Activated effector memory CD4-positive, alpha-beta T cell treated with anti-CD3 and anti-CD28 coated beads, Interleukin-2, amount 50 U/mL, for 16 hours (primary cell): ENCODE data around the gene CKS2.

Experiments
- DNase-seq: peaks from one replicate; pipeline ENCODE4 v3.0.0-alpha.2; 2020

The CKS2 gene

DNA sequence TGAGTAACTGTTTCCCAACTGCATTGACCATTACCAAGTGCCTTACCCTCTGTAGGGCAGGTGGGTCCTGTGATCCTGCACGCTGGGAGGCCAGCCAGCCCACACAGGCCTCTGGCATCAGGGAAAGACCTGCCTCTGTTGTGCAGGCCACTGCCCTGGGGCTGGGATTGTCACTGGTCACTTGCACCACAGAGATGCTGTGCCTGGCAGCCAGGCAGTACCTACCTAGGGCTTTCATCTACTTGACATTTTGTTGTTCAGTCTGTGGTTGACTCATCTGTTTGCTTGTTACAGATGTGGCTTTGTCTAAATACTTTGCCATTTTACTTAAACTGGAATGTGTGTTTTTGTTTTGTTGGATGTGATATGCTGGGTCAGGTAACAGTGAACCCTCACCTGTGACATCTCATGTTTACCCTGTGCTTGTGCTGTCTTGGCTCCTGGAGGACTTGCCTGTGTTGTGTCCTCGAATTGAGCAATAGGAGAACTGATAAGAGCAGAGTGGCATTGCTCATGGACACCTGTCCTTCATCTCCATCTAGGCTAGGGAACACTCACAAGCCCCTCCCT lies 40.1 kb downstream of the CKS2 start:
- DNase-seq, result no peak

DNA sequence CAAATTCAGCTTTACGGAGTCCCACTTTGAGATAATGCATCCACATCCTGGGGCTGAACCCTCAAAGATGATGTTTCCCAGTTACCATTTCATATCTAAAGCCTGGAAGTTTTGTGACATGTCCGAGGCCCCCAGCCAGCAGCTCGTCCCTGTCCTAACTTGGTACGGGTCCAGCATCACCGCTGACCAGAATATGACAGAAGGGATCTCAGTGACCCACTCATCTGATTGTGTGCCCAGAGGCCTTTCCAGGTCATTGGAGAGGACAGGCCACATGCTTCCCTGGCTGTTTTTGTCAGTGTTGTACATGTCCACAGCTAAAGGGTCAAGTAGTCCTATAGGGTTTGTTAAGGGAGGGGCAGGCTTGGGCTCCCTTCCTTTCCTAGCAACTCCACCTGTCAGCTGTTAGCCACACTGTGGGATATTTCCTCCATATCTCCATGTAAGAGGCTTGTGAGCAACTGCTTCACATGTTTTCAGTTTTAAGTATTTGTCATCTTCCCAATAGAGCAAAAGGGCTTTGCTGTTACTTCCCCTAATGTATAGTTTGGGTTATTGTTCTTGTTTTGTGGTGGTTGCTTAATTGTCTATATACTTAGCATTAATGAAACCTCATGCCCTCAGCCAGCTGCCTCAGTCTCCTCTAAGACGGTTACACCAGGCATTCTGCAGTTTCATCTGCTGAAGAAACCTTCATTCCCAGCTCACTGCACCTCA lies 40.7 kb downstream of the CKS2 start:
- no peak for DNase-seq

DNA sequence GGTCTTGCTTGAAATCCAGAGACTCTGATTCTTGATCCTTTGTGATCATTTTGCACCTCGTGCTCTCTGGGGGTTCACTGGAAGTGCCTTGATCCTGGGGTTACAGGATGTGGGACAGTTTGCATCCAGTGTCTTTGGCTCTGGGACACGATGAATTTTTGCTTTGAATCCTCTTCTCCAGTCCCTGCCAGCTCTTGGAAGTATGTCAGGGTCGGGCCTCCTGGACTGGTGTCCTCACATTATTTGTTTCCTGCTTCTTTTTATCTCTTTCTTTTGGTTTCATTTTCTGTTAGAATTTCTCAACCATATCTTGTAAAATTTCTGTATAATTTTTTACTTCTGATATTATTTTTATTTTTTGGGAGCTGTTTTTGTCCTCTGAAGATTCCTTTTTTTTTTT lies 41.5 kb downstream of the CKS2 start:
- no peak for DNase-seq

DNA sequence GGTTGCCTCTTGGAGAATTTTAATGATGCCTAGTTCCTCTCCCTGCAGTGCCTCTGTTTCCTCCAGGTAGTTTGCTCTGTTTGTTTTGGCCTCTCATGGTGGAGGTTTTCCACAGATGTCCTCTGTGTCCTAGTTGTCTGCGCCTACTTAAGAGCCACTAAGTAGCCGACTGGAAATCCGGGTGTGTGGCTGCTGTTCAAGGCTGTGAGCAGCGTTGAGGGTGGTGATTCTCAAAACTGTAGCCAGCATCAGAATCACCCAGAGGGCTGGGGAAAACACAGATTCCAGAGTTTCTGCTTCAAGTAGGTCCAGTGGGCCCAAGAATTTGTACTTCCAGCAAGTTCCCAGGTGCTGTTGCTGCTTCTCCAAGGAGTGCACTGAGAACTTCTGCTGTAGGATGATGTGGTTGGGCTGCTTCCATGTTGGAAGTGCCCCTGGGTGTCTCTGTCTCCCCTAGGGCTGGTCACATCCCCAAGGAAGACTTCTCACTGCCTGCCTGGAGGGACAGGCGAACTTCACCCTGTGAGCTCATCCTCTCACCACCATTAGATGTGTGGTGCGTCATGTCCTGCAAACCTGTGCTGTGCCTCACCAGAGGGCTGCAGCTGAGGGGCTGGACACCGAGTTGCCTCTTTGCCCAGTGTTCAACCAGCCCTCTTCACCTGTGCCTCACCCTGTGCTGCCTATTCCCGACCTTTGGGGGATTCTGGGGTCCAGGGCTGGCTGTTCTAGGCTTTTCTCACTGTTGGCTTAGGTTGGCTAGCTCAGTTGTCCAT lies 42.1 kb downstream of the CKS2 start:
- no peak for DNase-seq

DNA sequence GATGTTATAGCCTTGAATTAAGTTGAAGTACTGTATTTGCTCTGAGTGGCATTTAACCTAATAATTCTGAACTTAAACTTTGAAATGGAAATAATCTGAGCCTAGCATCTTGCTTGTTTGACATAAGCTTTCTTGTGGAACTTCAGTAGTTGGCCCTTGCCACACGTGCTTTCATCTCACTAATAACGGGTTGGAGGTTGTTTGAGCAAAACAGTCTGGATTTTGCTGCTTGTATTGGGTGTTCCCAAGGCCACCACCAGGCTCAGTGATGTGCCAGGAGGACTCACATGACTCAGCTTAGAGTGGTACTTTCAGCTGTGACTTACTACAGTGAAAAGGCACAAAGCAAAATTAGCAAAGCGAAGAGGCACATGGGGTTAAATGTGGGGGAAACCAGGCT lies 43.0 kb downstream of the CKS2 start:
- DNase-seq, result no peak

DNA sequence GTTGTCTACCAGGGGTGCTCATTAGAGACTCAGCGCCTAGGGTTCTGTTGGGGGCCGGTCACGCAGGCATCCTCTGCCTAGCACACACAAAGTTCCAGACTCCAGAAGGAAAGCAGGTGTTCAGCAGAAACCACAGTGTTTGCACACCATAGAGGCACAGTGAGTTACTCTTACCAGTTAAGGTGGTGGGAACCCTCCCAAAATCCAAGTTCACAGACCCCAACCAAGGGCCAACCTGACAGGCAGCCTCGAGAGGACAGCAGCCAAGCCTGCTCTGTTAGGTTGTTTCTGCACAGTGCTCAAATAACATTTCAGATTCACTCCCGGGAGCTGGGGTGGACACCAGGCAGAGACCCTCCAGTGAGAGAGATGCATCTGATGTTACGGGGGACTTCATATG lies 43.5 kb downstream of the CKS2 start:
- DNase-seq, result no peak

DNA sequence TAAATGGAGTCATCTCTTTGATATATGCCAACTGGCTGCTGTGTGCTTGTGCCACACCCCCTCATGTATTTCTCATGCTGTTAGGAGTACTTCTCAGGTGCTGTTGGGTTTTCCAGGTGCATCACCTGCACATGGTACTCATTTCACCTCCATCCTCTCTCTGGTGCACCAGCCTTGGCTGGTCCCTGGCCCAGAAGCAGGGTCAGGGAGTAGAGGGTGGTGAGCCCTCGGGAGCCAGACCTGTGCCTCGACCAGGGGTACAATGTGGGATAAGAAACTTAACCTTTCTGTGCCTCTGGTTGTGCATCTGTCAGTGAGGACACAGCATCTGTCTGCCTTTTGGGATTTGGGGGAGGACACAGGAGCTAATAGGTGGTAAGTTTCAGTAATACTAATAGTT lies 45.8 kb downstream of the CKS2 start:
- no peak for DNase-seq

DNA sequence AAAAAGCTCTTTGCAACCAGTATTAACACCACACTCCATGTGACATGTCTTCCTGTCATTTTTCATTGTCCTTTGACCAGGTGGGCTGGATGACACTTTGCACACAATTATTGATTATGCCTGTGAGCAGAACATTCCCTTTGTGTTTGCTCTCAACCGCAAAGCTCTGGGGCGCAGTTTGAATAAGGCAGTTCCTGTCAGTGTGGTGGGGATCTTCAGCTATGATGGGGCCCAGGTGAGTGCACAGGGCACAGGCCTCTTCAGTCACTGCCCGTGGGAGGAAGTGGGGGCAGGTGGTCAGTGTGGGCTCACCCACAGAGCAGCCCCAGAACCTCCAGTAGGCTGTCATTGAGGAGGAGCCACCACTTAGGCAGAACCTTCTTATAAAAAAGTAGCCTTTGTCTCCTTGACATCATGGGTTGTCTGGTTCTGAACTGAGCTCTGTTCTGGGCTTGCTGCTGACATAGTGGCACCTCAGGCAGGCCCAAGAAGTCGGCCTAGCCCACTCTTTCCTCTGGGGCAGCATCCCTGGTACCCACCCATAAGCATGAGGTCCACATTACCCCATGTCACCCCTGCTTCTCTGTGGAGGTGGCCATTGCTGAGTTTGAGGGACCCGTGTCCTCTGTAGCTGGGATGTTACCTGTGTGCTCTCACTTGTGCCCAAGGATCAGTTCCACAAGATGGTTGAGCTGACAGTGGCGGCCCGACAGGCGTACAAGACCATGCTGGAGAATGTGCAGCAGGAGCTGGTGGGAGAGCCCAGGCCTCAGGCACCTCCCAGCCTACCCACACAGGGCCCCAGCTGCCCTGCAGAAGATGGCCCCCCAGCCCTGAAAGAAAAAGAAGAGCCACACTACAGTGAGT lies 46.6 kb downstream of the CKS2 start:
- DNase-seq, result no peak

DNA sequence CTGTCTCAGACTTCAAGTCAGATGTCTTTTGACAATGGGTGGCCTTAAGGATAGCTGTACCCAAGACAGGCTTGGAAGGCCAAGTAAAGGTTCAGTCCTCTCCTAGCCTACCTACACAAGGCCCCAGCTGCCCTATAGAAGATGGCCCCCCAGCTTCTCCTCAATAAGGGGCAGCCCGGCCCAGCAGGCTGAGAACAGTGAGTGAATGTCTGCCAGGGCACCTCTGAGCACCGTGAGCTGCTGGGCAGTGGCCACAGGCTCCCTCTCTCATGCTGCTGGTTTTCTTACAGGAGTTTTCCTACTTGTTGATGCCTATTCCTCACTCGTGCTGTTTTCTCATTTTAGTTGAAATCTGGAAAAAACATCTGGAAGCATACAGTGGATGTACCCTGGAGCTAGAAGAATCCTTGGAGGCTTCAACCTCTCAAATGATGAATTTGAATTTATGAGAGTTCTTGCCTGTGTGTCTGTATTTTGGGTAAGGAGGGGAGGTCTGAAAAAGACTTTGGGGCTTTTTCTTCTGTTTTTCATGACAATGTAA lies 47.5 kb downstream of the CKS2 start:
- DNase-seq, result no peak

DNA sequence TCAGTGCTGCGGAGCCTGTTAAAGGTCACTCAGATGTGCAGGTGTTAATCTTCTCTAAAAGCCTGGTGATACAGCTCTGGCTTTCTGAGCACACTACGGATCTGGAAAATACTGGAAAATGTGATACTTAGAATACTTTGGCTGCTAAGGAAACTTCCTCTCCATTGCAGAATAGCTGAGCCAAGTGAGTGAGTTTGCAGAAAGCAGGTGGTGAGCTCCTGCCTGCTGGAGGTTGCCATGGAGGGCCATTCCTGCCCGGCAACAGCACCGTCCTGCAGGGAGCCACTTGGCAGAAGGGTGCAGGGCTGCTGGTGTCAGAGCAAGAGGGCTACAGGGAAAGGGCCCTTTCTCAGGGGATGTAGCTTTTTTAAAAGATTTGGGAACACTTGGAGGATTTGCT lies 48.0 kb downstream of the CKS2 start:
- DNase-seq, result no peak

DNA sequence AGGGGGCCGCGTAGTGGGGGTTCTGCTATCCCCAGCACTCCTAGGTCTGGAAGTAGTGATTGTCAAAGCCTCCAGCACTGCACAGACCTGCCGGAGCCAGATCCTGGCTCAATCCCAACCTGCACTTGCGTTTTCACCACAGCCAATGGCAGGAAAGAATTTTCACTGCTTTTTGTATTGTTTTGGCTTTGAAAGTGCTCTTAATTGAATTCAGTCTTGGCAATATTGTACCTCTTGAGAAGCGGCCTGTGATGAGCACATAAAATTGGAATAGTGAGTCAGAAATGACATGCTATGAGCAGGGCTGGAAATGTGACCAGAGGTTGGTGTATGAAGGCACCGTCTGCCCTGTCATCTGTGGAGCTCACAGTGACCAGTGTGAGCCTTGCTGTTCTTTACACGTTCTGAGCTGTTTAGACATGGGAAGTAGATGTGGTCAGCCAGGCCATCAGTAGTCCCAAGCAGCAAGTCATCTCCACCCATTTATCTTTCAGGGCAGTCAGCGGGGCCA lies 48.8 kb downstream of the CKS2 start:
- DNase-seq, result no peak

DNA sequence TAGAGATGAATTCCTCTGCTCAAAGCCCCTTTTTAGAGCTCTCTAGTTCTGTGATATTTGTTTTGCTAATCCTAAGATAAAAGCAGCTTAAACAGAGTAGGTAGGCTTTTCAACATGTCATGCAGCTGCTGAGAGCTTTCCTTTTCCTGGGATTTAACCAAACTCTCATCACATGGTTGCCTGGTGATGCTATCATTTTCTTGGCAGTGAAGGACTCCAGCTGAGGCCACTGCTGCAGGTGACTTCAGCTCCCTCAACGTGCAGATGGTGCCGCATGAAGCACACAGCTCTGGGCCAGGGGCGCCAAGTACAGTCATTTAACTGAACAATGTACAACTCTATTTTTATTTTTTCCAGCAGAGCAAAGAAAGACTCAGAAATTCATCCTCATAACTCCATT lies 49.5 kb downstream of the CKS2 start:
- DNase-seq, result no peak

DNA sequence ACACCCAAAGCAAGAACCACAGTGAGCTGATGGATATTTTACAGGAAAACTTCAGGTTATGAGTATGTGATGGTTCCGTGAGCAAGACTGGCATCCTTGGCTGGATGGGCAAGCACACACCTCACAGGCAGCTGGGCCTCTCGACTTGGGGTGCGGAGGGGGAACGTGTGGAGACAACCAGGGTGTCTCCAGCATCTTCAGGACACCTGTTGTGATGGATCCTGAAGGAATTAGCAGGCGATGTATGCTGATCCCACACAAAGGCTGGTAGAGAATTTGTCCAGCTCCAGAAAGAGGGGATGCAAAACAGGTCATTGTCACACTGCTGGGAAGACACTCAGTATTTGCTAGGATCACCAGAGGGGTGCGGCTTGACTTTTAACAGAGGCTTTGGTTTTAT lies 50.0 kb downstream of the CKS2 start:
- no peak for DNase-seq

DNA sequence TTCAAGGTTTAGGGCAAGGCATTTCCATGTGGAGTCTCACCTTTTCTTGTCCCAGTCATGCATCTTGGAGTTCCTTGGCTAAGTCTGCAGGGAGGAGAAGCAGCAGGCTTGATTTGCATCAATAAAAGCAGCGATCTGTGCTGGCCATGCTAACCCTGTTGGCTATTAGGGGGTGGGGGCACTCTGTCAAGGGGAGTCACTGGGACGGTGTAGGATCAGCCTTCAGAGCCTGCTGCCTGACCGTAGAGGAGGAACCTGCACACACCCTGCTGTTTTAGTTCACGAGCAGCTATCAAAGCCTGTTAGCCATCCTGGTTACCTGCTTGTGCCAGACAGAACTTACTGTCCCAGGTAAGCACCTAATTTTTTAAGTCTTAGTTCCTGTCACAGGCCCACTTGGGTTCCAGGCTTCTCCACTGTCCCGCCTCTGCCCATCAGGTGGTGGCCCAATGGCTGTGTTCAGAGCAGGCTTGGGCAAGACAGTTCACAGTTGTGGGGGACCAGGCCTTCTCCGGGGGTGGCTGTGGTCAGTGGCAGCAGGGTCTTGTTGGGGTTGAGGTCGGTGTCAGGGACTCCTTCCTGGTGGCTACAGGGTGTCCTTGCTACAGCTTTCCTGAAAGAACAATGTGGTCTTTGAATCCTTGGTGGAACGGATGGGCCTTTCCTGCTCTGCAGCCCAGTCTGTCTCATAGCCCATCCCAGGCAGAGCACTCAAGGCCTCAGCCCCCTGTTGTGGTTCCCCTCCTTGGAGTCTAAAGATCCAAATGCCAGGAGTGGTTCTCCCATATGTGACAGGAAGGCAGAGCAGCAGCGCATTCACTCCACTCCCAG lies 51.0 kb downstream of the CKS2 start:
- no peak for DNase-seq

DNA sequence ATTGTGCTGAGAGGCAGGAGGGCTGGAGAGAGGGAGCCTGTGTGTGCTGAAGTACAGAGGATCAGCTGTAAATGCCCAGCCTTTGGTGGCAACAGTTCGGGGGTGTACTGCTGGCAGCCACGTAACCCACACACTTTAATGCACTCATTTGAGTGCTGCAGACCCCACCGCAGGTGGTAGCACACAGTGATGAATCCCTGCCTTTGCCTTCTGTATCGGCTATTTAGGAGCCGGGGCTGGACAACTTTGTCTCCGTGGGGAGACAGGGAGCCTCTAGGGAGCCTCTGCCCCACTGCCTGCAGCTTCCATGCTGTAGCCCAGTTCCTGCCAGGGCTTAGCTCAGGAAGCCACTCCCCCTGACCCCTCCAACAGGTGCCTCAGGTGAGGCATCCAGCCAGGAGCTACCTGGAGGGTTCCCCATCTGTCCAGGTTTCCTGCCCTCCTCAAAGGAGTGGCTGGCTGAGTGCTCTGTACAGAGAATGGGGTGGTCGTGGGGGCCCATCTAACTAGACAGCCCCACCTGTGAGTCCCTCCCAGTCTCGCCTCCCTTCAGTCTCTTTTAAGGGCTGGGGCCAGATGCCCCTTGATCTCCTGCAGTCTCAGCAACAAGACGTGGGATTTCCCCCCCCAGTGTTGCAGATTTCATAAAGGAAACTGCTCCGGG lies 51.8 kb downstream of the CKS2 start:
- peak; percentile 53 for DNase-seq

DNA sequence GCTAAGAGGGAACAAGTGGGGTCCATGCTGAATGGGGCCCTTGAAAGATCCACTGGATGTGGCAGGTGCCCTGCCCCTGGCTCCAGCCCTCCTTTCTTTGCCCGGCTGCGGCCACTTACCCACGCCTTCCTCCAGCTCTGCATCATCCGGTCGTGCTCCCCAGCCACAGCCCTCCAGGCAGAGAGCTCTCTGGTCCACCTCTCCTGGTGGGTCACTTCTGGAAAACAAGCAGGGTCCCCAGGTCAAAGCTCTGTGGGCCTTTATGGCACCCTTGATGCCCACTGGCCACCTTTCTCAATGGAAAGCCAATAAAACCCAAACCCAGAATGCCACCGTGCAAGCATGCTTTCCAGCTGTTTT lies 52.3 kb downstream of the CKS2 start:
- peak; percentile 21 for DNase-seq

DNA sequence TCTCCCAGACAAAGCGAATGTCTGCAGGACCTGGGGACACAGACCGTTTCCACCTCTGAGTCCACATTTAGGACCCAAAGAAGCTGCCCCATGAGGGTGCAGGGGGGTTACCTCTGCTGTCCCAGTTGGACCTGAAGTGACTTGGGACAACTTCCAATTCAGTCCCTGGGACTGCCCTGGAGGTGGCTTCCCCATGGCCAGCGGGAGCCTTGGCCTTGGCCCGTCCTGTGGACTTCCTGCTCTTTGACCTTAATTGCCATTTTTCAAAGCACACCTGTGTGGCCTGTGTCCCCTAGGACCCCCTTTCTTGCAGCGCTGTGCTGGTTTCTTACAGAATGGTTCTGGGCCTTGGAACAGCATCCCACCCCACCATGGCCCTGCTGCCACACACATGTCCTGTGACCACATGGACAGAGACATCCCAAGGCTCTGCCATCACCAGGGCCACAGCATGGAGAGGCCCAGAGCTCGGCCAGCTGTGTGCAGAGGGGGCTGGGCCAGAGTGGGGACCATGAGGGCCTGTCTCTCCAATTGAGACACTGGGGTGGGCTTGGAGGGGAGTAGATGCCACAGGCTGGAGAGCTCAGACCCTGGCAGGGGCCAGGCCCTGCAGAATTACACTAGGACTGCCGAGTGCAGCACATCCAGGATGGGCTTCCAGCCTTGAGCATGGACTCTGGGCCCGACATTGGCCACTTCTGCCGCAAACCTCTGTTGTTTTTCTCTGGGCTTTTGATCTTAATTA lies 53.1 kb downstream of the CKS2 start:
- peak; percentile 56 for DNase-seq

DNA sequence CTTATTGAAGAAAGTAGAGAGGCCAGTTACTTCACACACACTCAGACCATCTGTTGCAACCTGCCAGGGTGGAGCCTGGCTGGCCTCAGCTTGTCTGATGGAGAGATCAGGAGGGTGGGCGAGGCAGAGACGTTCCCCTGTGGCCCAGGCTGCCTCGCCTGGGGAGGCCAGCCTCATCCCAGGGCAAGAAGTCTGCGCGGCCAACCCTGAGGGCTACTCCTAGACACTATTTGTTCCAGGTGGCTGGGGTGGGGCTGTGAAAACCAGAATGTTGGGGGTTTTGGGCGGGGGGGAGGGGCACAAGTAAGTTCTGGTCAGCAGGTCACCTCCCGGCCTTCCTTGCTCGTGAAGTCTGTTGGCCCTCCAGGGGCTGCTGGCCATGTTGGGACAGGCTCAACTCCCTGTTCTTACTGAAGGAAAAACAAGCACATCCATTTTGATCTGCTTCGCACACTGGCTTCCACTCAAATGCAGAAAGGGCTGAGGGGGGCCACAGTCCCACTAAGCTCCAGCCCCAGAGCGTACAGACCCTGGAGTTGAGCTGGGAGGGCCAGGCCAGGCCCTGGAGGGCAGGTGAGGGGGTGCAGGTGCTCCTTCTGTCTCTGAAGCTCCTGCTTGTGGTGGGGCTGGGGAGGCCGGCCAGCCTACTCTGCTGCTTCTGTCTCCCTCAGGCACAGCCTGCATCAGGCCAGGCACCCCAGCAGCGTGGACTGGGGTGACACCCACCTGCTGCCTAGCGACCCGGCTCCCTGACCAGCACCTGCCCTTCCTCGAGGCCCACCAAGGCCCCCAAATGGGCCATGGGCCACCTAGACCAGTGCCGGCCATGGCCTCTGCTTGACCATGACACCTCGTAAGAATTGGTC lies 53.9 kb downstream of the CKS2 start:
- DNase-seq, result peak; percentile 58

DNA sequence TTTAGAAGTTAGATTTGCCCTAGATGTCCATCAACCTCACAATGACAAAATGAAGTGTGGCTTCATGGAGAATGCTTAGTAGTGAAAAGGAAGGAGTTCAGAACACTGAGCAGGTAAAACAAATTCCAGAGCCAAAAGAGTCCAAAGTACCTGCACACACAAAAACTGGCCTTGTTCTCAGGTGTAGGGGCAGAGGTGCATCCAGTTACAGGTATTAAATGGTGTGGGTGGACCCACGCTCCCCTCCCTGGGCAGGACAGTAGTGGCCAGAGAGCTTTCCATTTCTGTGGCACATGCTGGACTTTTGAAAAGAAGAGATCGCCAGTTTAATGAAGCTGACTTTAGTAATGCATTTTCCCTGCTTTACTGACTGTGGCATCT lies 54.5 kb downstream of the CKS2 start:
- DNase-seq, result peak; percentile 43
